Measurements from ENCODE around the gene FXYD2. TPM values are rescaled to one million over a fixed set of nuclear protein-coding genes. Genes with fewer than 3 reads are reported as not detected.

Gene FXYD2
- total and polyA plus RNA-seq, 2 of the 13 experiments (the other 11 are each of a cell fraction or from before 2014, with no cell fraction given) = 45.9 to 106 TPM

GRCh38 chr11:117817368-117818040 is 7.0 kb downstream of the FXYD2 start (continued):
- TF ChIP-seq MYPOP (CRISPR knock-in tag; IDR thresholded peaks at IDR 0.05) (no peak), ZNF552 (CRISPR knock-in tag; IDR thresholded peaks at IDR 0.05; ENCODE audit: borderline replicate concordance) (no peak), RAD21 (CRISPR knock-in tag; IDR thresholded peaks at IDR 0.05) (peak; percentile 71), ZNF101 (CRISPR knock-in tag; IDR thresholded peaks at IDR 0.05; ENCODE audit: borderline replicate concordance, low read depth) (no peak), ZNF7 (CRISPR knock-in tag; IDR thresholded peaks at IDR 0.05) (no peak), SCMH1 (CRISPR knock-in tag; IDR thresholded peaks at IDR 0.05; ENCODE audit: borderline replicate concordance) (no peak), ZBTB44 (CRISPR knock-in tag; IDR thresholded peaks at IDR 0.05) (no peak), MBD4 (IDR thresholded peaks at IDR 0.05; ENCODE audit: borderline replicate concordance, low read length) (no peak), KAT7 (CRISPR knock-in tag; IDR thresholded peaks at IDR 0.05; ENCODE audit: borderline replicate concordance) (no peak), KAT8 (CRISPR knock-in tag; IDR thresholded peaks at IDR 0.05) (no peak), ZBTB49 (CRISPR knock-in tag; IDR thresholded peaks at IDR 0.05; ENCODE audit: borderline replicate concordance) (no peak), YY1 (IDR thresholded peaks at IDR 0.05; ENCODE audit: insufficient read depth, insufficient replicate concordance, low read depth, low read length) (peak; percentile 17), BHLHE40 (IDR thresholded peaks at IDR 0.05; ENCODE audit: low read length) (no peak), RARA (CRISPR knock-in tag; IDR thresholded peaks at IDR 0.05) (no peak), ZNF747 (CRISPR knock-in tag; IDR thresholded peaks at IDR 0.05; ENCODE audit: borderline replicate concordance) (no peak), HDAC6 (IDR thresholded peaks at IDR 0.05; ENCODE audit: low read depth, low read length) (no peak), ZNF431 (CRISPR knock-in tag; IDR thresholded peaks at IDR 0.05; ENCODE audit: borderline replicate concordance, low read depth) (no peak)
- TF ChIP-seq, protein P1, sequence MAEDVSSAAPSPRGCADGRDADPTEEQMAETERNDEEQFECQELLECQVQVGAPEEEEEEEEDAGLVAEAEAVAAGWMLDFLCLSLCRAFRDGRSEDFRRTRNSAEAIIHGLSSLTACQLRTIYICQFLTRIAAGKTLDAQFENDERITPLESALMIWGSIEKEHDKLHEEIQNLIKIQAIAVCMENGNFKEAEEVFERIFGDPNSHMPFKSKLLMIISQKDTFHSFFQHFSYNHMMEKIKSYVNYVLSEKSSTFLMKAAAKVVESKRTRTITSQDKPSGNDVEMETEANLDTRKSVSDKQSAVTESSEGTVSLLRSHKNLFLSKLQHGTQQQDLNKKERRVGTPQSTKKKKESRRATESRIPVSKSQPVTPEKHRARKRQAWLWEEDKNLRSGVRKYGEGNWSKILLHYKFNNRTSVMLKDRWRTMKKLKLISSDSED (CRISPR knock-in tag; IDR thresholded peaks at IDR 0.05) = no peak

Measured in HepG2 (cell line).